C4-2B (cell line): ENCODE results near the gene LRRC49.

ENCODE experiments used
- H3K27ac ChIP-seq: fragments of 450-650 bp; 2 replicates; pipeline ENCODE4 v1.5.1; 2017
- ZFX ChIP-seq: fragments of 450-650 bp; IDR thresholded peaks from 2 replicates; pipeline ENCODE4 v1.6.1; 2017
- TF ChIP-seq, protein P1 (sequence below): fragments of 450-650 bp; conservative IDR thresholded peaks from 2 replicates; pipeline ENCODE4 v1.5.1; 2017; ENCODE audit warnings: mild to moderate bottlenecking

Gene LRRC49

DNA sequence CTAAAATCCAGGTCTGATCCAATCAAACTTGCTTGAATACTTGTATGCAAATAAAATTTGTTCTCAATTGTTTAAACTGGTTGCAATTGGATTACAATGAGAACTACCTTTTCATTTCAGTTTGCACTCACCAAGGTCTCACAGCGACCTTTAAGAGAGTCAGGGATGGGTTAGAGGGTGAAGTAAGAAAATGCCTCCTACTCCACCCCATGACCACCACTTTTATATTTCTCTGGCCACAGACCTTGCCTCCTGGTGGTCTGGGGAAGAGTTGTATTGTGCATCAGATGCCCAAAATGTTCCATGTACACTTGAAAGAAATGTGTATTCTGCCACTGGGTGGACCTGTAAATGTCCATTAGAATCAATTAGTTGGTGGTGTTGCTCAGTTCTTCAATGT is 206.3 kb downstream of the LRRC49 start:
- no peak overlapping the region for H3K27ac ChIP-seq
- TF ChIP-seq, protein P1, sequence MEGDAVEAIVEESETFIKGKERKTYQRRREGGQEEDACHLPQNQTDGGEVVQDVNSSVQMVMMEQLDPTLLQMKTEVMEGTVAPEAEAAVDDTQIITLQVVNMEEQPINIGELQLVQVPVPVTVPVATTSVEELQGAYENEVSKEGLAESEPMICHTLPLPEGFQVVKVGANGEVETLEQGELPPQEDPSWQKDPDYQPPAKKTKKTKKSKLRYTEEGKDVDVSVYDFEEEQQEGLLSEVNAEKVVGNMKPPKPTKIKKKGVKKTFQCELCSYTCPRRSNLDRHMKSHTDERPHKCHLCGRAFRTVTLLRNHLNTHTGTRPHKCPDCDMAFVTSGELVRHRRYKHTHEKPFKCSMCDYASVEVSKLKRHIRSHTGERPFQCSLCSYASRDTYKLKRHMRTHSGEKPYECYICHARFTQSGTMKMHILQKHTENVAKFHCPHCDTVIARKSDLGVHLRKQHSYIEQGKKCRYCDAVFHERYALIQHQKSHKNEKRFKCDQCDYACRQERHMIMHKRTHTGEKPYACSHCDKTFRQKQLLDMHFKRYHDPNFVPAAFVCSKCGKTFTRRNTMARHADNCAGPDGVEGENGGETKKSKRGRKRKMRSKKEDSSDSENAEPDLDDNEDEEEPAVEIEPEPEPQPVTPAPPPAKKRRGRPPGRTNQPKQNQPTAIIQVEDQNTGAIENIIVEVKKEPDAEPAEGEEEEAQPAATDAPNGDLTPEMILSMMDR = no peak; the same call in 1 of the 2 replicates
- TF ChIP-seq ZFX = no peak
